Measurements from ENCODE around the gene RPS27.

The RPS27 gene

DNA sequence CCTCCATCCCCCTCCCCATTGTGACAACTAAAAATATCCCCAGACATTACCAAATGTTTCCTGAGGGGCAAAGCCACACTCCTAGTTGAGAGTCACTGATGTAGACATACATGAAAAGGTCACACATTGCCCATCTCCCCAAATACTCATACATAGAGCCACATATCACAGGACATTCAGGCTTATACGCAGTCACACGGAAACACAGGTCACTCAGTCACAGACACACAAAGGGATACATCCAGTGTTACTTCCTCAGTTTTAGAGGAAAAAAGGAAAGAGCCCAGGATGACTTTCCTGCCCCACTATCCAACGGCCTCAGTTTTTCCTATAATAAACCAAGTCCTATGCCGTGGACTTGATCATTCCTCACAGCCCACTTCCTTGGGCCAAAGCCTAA lies 29.1 kb upstream of the RPS27 start:
- H3K4me3 ChIP-seq (ENCODE audit: low read depth, low read length), result peak overlapping the region; percentile 70
- TF ChIP-seq, protein P1, sequence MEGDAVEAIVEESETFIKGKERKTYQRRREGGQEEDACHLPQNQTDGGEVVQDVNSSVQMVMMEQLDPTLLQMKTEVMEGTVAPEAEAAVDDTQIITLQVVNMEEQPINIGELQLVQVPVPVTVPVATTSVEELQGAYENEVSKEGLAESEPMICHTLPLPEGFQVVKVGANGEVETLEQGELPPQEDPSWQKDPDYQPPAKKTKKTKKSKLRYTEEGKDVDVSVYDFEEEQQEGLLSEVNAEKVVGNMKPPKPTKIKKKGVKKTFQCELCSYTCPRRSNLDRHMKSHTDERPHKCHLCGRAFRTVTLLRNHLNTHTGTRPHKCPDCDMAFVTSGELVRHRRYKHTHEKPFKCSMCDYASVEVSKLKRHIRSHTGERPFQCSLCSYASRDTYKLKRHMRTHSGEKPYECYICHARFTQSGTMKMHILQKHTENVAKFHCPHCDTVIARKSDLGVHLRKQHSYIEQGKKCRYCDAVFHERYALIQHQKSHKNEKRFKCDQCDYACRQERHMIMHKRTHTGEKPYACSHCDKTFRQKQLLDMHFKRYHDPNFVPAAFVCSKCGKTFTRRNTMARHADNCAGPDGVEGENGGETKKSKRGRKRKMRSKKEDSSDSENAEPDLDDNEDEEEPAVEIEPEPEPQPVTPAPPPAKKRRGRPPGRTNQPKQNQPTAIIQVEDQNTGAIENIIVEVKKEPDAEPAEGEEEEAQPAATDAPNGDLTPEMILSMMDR (IDR thresholded peaks at IDR 0.05; ENCODE audit: low read depth, low read length), result no peak

GRCh38 chr1:153962088-153963029 lies 28.2 kb upstream of the RPS27 start:
- TF ChIP-seq, protein P1 (IDR thresholded peaks at IDR 0.05; ENCODE audit: low read depth, low read length), result no peak
- H3K4me3 ChIP-seq (ENCODE audit: low read depth, low read length), result peak overlapping the region; percentile 70

DNA sequence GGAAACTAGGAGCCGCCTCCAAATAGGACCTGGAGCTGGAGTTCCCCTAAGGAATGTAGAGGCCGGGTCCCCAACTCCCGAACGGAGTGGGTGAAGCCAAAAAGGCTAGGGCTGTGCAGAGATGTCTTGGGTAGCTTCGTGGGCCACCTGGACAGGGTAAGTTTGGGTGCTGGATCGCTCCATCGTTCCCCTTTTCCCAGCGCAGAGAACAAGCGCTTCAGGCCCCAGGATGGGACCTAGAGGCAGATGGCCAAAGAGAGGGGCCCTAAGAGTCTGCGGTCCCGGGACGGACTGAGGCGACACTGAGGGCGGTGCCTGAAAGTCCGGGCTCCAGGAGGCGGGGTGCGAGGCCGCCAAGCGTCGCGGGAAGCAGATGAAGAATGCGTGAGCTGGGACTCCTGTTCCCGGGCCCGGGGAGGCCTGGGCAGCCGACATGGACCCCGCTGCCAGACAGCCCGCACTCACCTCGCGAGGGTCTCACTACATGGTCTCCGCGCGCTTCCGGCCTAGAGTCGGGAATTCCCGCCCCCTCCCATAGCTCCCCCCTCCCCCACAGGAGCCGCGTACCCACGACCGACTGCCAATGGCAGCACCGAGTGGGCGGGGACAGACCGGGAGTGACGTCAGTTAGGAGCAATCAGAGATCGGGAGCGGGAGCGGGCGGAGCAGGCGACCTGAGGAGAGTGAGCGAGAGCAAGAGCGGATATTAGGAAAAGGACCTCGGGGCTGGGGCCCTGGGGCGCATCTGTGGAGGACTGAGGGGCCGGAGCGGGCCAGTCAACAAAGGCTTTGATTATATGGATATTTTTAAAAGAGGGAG lies 27.3 kb upstream of the RPS27 start, which contains the start of gene SLC39A1:
TSS of gene SLC39A1 (minus strand) at position 508 of the 820 bp plus-strand sequence. CDS start 822 bp downstream, outside the sequence.
- TF ChIP-seq, protein P1 (IDR thresholded peaks at IDR 0.05; ENCODE audit: low read depth, low read length), result no peak
- peak within 1 kb of the TSS; percentile 70 for H3K4me3 ChIP-seq (ENCODE audit: low read depth, low read length)

GRCh38 chr1:153963850-153964331 lies 26.7 kb upstream of the RPS27 start:
- H3K4me3 ChIP-seq (ENCODE audit: low read depth, low read length), result peak overlapping the region; percentile 70

DNA sequence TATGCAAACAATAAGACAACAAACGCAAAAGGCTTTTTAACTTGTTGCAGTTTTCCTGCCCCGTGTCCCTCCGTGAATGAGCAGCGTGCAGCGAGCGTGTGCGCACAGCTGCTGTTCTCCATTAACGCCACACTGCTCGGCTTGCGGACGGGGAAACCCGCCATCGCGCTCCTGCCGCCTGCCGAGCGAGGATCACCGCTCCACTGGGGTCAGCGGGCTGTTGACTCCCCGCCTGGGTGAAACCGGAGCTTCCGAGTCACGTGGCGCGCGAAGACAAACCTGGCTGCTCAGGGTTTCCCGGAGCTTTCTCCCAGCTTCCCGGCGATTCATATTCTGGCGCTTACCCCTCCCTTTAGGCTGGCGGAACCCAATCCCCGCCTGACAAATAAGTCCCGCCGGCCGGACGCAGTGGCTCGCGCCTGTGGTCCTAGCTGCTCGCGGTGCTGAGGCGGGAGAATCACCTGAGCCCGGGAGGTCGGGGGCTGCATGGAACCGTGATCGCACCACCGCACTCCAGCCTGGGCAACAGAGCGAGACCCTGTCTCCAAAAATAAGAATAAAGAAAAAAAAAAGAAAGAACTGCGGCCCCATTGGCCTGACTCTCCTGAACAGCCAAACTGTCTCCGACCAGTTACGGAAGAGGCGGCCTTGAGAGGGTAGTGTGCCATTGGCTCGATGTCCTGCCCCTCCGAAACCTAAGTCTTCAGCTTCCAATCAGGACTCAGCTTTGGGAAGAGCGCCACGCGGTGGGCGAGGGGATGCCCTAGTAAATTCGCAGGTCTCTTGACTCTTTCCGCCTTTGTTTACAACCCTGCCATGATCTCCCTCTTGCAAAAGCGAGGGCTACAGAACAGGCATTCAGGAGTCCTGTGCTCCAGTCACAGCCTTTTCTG lies 23.2 kb upstream of the RPS27 start, which contains the start of gene CREB3L4:
TSS of gene CREB3L4 (plus strand) at position 796 of the 893 bp plus-strand sequence. CDS start 624 bp downstream, outside the sequence.
- TF ChIP-seq, protein P1 (IDR thresholded peaks at IDR 0.05; ENCODE audit: low read depth, low read length), result peak; percentile 13; the same call in 1 of the 2 replicates

More at GRCh38 chr1:153963850-153964331, 26.7 kb upstream of the RPS27 start:
- TF ChIP-seq, protein P1 (IDR thresholded peaks at IDR 0.05; ENCODE audit: low read depth, low read length), result no peak

GRCh38 chr1:153968000-153968363 lies 22.6 kb upstream of the RPS27 start:
- H3K4me3 ChIP-seq (ENCODE audit: low read depth, low read length), result peak overlapping the region; percentile 54
- TF ChIP-seq, protein P1 (IDR thresholded peaks at IDR 0.05; ENCODE audit: low read depth, low read length), result no peak

More for the DNA sequence above, 23.2 kb upstream of the RPS27 start, which contains the start of gene CREB3L4:
- H3K4me3 ChIP-seq (ENCODE audit: low read depth, low read length), result peak within 1 kb of the TSS; percentile 54

Data from WI38 (cell line).